ENCODE measurements around the gene SH2B3.
"Not testable (repeated sequence)": the region's sequence is repeated elsewhere in the genome, so short reads cannot be mapped to it uniquely, and the experiment has no call there.

Gene SH2B3

DNA sequence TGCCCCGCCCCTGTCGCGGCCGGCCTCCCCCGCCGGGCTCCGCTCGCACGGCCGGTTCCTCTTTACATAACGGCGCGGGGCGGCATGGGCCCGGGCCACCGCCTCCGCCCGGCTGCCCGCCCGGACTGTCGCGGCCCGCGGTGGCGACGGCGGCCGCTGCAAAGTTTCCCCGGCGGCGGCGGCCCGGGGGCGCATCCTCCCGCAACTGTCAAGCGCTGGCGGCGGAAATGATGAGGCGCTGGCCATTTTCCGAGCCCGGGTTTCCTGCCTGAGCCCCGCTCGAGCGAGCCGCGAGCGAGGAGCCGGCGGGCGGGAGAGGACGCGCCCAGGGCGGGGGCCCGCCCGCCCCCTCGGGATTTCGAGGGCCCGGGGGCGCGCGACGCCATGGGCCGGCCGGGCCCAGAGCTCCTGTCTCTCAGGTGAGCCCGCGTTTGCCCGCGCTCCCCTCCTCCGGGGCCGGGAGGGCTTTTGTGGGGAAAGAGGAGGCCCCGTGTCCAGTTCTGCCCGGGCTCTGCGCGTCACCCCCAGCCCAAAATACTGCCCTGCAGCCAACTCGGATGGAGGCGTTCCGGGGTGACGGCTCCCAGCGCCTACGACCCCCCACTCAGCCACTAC, at the start of gene SH2B3:
Gene SH2B3 (plus strand): TSS at position 65 of the 615 bp plus-strand sequence. CDS start 12,223 bp downstream, outside the sequence.
- peak; percentile 72 for DNase-seq

DNA sequence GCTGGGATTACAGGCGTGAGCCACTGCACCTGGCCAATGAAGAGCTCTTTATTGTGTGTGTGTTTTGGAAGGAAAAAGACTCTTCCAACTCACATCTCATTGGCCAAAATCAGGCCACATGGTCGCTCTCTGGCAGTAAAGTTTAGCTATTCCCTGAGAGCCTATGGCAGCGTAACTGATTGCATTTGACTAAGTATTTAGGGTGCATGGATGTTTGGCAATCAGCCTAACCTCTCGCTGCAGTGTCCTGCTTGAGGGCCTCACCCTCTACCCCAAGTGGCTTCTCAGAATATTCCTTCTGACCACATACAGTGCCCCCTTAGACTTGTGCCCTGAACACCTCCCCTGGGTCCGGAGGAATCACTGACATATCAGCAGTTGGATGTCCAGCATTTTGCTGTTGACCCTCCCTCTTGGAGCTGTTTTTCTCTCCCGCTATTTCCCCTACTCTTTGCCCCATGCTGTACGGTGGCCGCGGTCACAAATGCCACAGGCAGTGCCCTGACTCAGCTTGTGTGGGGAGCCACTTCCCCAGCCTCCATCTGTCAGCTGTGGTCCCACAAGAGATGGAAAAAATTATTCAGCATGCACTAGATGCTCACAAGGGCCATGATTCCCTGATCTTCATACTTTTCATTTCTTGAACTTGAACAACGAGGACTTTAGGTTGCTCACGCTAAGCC, 46.4 kb upstream of the SH2B3 start:
- no peak for DNase-seq

DNA sequence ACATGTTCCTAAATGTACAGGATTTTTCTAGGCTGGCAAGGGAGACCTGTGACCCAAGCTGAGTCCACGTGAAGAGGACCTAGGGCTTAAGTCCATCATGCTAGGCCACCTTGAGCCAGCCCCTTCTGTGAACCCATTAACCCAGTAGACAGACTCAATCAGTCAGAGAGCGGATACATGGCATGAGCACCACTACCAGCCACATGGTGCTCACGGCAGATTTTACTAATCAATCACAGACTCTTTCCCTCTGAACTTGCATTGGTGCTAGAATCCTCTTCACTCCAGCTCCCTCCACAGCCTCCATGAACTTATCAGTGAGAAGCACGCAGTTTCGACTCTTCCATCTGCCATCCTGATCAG, 45.8 kb upstream of the SH2B3 start:
- no peak for DNase-seq

DNA sequence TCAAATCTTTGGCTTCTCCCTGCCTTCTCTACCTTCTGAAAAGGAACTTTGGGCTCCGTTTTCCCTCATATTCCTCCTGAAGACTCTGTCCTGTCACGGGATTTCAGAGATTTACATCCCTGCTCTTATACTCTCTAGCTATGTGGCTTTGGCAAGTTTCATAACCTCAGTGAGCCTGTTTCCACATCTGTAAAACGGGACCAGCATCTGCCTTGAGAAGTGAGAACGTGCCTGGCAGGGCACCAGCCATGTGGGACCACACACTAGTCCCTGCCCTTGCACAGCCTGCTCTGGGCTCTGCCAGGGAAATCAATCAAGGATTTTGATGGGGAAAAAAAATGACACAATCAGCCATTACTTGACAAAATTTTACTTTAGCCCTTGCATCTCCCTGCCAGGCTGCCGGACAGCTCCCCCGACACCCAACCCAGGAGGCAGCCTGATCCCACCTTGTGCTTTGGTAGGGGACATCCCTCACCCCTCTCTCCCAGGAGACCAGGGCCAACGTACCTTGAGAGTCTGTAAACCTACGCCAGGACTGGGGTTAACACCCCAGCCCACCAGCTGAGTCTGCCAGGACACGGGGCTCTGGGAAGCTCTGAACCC, 45.3 kb upstream of the SH2B3 start:
- DNase-seq: no peak

DNA sequence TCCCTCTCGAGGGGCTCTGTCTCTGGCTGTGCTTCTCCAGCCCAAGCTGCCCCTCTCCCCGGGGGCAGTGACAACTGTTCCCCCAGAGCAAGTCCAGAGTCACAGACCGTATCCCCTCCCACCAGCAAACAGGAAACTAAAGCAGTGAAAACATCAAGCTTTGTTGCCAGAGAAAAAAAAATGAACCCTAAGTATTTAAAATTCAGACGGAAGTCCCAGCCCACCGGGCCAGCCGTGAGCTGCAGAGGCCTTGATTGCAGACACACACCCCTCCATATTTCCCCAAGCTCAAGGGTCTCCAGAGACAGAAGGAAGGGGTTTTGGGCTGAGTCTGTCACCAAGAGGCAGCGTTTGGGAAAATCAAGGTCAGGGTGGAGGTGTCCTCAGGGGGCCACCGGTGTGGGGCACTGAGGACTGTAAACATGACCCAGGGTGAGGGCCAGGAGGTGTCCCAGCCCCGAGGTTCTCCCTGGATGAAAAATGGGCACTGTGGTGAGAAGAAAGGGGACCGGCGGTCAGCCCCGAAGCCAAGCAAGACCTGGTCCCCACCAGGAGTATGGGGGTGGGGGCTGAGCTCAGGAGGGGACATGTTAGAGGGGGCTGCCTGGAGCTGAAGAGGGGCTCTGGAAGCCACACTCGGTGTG, 44.5 kb upstream of the SH2B3 start:
- no peak for DNase-seq

DNA sequence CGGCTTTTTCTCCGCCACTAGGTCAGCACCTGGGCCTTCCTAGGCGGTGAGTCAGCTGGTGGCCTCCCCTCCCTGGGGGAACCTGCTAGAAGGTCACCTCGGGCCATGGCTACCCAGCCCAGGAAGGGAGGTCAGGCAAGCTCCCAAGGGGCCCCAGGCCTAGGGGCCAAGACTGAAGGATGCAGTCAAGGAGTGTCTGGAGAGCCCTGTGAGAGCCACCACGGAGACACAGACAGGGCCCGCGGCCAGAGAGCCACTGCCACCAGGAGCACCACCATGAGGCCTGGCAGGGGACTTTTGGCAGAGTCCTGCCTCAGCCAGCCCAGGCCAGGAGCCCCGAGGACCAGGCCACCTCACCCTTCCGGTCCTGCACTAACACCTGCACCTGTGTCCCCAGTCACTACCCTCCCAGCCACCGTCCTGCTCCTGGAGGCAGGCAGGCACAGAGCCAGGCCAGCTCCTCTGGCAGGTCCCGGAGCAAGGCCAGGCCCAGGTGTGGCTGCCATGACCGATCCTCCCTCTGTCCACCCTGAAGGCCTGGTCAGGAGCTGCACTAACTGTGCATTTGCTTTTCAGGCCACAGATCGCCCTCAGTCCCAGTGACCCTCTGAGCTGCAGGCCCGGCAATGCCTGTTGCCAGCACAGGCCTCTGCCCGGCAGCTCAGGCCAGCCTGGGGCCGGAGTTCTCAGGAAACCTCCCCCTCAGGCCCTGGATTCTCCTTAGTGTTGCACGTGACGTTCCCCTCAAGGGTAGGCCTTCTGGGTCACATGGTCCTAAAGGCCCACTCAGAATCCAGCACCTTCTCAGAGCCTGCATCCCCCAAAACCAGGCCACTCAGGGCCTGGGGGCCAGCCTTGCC, 43.8 kb upstream of the SH2B3 start:
- DNase-seq: no peak

DNA sequence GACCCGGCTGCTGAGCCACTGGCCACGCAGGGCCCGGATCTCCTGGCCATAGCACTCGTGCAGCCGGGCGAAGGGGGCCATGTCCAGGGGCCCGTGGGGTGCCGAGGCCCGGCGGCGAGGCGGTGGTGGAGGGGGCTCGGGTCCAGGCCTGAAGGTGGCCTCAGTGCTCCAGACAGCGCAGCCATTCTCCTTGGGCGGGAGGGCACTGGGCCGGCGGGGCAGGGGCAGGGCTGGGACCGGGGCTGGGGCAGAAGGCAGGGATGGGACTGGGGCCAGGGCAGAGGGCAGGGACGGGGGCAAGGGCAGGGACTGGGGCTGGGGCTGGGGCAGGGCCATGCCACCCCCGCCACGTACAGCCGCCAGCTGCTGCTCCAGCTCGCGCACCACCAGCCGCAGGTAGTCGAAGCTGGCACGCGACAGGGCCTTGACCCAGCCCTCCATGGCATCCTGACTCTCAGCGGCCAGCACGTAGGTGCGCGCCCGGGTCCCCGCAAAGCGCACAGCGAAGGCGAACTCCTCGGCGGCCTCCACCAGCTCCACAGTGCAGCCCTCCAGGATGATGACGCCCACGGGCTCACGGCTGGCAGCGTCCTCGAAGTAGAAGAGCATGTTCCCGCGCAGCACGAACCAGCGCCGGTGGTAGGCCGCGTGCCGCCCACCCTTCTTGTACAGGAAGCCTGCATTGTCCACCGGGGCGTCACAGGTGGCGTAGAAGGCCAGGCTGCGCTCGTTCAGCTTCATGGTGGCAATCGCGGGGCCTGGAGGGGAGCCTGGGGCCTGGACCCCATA, 42.8 kb upstream of the SH2B3 start:
- DNase-seq: no peak

DNA sequence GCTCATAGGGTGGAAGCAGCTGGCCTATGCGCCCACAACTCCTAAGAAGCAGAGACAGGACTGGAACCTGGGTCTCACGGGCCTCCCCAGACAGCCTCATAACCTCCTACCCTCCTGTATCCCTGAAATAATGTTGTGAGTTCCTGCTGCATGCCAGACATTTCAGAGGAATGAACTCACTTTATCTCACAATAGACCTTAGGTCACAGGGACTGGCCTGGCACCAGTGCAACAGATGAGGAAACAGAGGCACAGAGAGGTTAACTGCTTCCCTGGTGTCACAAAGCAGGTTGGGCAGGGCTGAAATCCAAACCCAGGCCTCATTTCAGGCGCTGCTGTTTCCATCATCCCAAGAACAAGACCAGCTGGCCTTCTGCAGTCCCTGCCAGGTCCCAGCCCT, 42.1 kb upstream of the SH2B3 start:
- no peak for DNase-seq

DNA sequence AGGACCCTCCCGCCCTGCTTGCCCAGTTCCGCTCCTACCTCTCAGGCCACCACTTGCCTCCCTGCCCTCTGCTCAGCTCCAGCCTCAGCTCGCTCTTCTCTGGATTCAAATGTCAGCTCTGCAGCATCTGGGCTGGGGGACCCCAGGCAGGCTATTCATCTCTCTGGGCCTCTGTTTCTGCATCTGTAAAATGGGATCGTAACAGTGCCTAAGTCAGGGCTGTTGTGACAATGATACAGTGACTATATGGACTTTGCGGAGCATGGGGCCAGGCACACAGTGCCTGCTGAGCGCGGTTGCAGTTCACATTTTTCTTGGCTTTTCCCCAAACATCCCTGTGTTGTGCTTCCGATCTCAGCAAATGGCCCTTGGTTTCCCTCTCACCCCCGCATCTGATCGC, 39.6 kb upstream of the SH2B3 start:
- DNase-seq: no peak

DNA sequence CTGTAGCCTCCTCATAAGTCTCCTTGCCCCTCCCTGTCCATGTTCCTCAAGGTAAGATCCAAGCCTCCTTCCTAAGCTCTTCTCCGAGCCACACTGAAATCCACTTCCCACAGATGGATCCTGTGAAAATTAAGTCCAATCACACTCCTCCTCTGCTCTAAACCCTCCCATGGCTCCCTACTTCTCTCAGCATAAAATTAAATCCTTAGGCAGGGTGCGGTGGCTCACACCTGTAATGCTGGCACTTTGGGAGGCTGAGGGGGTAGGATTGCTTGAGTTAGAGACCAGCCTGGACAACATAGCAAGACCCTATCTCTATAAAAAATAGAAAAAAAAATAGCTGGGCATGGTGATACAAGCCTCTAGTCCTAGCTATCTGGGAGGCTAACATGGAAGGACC, 39.1 kb upstream of the SH2B3 start:
- no peak for DNase-seq

DNA sequence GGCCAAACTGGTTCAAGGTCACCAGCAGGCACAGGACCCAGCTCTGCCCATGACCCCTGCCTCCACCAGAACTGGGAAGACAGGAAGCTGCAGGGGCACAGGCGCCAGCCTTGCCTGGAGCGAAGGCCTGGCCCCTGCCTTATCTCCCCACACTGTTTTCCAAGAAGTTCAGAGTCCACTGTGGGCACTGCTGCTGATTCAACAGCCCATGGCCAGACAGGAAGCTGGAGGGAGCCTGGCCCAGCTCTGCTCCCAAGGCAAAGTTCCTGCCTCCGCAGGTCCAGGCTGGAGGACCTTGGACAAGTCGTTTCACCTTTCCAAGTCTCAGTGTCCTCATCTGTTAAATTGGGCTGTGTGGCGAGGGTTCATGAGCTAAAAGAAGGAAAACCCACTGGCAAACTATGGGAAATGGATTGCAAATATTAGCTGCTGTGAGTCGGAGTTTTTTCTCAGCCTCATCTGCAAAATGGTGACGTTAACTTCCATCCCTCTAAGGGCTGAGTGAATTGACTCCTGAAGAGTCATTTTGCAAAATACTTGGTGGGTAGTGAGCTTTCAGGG, 38.0 kb upstream of the SH2B3 start:
- no peak for DNase-seq

DNA sequence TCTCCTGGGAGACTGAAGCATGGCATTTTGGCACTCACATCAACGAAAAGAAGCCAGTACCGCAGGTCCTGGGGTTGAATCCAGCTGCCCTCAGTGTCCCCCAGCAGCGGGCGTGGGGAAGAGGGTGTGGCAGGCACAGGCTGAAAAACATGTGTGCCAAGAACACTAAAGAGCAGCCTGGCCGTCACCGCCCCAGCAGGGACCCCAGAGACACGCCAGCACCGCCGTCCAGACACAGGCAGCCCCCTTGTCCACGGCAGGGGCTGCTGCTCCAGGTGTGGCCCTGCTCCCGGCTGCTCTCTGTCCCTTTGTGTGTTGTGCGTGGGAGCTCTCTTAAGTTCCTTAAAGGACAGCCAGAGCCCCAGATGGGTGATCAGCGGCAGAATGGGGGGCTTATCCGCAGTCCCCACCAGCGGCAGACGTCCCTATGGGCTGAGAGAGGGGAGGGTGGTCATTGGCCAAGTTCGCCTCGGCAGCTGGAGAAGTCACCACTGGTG, 37.4 kb upstream of the SH2B3 start:
- no peak for DNase-seq

DNA sequence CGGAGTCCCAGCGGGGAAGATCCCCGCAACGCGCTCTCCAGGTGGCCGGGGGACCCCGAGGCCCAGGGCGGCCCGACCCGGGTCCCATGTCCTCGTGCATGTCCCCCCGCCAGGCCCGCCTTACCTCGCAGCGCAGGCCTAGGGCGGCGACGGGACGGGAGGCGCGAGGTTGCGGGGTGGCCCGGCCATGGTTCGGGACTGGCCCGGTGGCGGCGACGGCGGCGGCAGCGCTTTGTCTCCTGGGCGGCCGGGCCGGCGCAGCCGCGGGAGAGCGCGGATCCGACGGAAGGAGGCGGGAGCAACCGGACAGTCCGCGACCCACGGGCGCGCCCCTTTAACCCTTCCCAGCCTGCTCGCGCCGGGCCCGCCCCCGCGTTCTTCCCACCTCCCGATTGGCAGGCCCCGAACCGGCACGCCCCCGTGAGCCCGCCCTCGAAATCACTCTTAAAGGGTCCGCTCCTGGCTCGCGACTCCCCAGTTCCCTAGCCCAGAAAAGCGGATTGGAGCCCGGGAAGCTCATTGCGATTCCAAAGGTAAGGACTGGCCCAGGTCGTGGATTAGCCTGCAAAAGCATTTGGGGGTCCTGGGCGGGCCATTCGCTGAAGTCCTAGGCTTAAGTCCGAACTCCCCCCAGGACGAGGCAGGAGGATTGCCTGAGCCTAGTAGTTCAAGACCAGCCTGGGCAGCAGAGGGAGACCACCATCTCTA, 36.8 kb upstream of the SH2B3 start, which contains the start of gene PHETA1:
Gene PHETA1 (minus strand): TSS at position 308 of the 708 bp plus-strand sequence. CDS start 5,668 bp downstream, outside the sequence.
- DNase-seq: peak; percentile 85

DNA sequence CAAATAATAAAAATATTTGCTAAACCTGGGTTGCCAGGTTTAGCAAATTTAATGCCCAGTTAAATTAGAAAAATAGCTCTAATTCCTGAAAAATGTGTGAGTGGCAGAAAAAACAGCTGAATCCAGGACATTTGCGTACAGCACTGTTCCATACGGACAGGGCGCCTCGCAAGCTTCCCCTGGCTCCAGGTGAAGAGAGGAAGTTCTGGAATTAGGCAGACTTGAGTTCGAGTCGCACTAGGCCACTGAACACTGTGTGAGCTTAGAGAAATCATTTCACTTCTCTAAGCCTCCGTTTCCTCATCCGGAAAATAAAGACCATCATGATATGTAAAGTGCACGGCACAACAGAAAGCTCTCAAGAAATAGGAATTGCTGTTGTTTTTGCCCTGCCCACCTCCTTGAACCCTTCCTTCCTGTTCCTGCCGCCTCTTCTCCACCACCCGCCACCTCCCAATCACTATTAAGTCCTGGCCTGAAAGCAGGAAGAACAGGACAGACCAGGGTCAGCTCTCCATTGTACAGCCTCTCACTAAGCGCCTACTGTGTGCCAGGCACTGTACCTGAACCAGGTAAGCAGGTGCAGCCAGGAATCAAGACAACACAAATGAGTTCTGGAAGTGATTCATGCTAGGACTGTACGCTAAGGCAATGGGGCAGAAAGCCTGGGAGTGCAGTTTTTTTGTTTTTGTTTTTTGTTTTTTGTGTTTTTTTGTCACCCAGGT, 36.1 kb upstream of the SH2B3 start:
- no peak for DNase-seq

DNA sequence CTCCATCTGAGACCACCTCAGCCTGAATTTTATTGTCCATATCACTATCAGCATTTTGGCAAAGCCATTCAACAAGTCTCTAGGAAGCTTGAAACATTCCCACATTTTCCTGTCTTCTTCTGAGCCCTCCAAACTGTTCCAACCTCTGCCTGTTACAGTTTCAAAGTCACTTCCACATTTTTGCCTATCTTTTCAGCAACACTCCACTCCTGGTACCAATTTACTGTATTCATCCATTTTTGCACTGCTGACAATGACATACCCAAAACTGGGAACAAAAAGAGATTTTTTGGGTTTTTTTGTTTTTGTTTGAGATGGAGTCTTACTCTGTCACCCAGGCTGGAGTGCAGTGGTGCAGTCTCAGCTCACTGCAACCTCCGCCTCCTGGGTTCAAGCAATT, 32.5 kb upstream of the SH2B3 start:
- not testable (repeated sequence) for DNase-seq

DNA sequence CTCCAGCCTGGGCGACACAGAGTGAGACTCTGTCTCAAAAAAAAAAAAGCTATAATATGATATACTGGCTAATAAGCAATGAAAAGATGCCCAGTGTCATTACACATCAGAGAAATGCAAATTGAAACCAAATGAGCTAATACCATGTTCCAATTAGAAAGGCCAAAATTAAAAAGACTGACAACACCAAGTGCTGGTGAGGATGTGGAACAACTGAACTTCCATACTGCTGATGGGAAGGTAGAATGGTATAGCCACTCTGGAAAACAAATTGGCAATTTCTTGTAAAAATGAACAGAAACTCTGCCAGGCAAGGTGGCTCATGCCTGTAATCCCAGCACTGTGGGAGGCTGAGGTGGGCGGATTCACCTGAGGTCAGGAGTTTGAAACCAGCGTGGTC, 28.3 kb upstream of the SH2B3 start:
- no peak for DNase-seq

DNA sequence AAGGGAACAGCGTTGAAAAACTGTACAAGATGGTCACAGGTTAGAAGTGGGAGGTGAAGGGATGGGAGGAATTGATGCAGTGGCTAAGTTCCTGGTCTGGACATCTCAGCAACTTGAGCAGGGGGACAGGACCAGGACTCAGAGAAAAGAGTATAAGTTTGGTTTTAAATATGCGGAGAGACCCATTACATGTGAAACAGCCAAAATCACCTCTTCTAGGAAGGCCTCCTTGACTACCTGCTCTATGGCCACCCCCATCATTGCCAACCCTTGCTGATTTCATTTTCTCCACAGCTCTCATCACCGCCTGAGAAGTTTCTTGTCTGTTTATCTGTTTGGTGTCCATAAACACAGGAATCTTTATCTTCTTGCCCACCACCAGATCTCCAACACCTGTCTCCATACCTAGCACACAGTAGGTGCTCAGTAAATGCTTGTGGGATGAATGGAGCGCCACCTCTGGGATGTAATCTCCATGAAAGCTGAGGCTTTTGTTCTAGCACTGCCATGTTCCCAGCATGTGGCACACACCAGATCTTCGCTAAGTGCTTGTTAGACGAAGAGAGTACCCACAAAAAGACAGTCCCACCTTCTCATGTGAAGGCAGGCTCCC, 25.7 kb upstream of the SH2B3 start:
- DNase-seq: no peak

DNA sequence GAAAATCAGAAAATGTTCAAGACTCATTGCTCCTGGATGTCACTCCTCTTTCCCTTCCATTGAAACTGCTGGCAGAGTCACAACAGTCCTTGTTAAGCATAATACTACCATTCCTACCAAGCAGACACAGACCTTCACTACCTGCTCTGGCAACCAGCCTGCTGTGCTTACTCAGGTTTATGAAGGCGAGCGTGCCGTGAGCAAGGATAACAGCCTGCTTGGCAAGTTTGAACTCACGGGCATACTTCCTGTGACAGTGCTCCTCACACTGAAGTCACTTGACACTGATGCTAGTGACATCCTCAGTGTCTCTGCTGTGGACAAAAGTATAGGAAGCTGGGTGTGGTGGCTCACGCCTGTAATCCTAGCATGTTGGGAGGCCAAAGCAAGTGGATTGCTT, 21.1 kb upstream of the SH2B3 start:
- no peak for DNase-seq

DNA sequence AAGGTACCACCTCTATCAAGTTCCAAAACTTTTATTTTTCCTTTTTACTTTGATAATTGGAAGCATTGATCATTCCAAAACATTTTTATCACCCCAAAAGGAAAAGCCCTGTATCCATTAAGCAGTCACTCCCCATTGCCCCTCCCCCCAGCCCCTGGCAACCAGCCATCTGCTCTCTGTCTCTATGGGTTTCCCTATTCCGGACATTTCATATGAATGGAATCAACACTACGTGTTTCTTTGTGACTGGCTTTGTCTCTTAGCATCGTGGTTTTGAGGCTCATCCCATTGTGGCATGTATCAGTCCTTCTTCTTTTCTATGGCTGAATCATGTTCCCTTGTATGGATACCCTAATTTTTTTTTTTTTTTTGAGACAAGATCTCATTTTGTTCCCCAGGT, 18.8 kb upstream of the SH2B3 start:
- no peak for DNase-seq

All from stimulated activated CD4-positive, alpha-beta T cell treated with anti-CD3 and anti-CD28 coated beads, Interleukin-4, amount 100 ng/mL, for 1 hour (primary cell).